Articular chondrocyte of knee joint (primary cell): Measurements from ENCODE around the gene RXFP3. TPM values are rescaled to one million over a fixed set of nuclear protein-coding genes. Genes with fewer than 3 reads are reported as not detected.

Source experiments
- small RNA-seq: library from RNA; depleted of rRNA; stranded (forward); fragments of <200 nt; gene quantifications from one replicate; pipeline ENCODE3, GENCODE V24; 2012
- total RNA-seq: library from RNA; depleted of rRNA; stranded (reverse); fragments of >200 nt; gene quantifications from 2 replicates; pipeline ENCODE4 v1.2.3, GENCODE V29; 2012

RXFP3 gene, protein sequence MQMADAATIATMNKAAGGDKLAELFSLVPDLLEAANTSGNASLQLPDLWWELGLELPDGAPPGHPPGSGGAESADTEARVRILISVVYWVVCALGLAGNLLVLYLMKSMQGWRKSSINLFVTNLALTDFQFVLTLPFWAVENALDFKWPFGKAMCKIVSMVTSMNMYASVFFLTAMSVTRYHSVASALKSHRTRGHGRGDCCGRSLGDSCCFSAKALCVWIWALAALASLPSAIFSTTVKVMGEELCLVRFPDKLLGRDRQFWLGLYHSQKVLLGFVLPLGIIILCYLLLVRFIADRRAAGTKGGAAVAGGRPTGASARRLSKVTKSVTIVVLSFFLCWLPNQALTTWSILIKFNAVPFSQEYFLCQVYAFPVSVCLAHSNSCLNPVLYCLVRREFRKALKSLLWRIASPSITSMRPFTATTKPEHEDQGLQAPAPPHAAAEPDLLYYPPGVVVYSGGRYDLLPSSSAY
- not detected in 2 replicates for total RNA-seq

DNA sequence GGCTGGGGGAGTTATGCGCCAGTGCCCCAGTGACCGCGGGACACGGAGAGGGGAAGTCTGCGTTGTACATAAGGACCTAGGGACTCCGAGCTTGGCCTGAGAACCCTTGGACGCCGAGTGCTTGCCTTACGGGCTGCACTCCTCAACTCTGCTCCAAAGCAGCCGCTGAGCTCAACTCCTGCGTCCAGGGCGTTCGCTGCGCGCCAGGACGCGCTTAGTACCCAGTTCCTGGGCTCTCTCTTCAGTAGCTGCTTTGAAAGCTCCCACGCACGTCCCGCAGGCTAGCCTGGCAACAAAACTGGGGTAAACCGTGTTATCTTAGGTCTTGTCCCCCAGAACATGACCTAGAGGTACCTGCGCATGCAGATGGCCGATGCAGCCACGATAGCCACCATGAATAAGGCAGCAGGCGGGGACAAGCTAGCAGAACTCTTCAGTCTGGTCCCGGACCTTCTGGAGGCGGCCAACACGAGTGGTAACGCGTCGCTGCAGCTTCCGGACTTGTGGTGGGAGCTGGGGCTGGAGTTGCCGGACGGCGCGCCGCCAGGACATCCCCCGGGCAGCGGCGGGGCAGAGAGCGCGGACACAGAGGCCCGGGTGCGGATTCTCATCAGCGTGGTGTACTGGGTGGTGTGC lies at the start of gene RXFP3:
TSS of gene RXFP3 (plus strand) at position 6 of the 636 bp plus-strand sequence. CDS start at position 361, 355 bp downstream.

GRCh38 chr5:33891788-33892619 lies 44.2 kb upstream of the RXFP3 start, which contains the start of gene ADAMTS12:
ADAMTS12 (minus strand) TSS chr5:33891990; CDS start chr5:33891856, 134 bp downstream.

DNA sequence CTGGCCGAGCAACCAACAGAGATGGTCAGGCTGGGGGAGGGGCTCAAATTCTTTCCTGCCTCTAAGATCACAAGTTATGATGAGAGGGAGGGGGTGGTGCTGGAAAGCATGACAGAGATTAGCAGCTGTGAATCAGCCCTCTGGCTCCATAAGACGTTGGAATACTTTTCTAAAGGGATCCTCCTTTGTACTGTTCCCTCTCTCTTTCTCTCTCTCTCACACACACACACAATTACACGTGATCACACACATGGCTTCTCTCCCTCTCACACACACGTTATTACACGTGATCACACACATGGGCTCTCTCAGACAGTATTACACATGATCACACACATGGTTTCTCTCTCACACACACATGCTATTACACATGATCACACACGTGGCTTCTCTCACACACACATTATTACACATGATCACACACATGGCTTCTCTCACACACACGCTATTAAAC lies 48.5 kb downstream of the RXFP3 start, which contains the start of gene SLC45A2:
TSS of gene SLC45A2 (minus strand) at position 23 of the 454 bp plus-strand sequence. CDS start 110 bp downstream, outside the sequence.

Small RNAs within 50 kb of the gene (small RNA-seq; reads per million reads assigned to genes)
- gene RNU6-923P, result not detected

Other genes starting within 250 kb of the RXFP3 start
- gene ADAMTS12, start 44.4 kb upstream of the RXFP3 start, total RNA-seq, result 5.9 and 6.1 TPM in 2 replicates
- 0.11 and 0.13 TPM in 2 replicates for gene SLC45A2, start 48.3 kb downstream of the RXFP3 start, total RNA-seq
- gene AMACR, start 71.7 kb downstream of the RXFP3 start, total RNA-seq, result 14.8 and 20.9 TPM in 2 replicates
- 2.9 and 3.2 TPM in 2 replicates for gene C1QTNF3, start 106.8 kb downstream of the RXFP3 start, total RNA-seq